Measurements from ENCODE around the gene EPHA1.

Gene EPHA1

GRCh38 chr7:143341842-143342241 is 66.8 kb downstream of the EPHA1 start:
- H3K9me3 ChIP-seq (ENCODE audit: severe bottlenecking): no peaks in the 10 kb centered on the region
- H3K27me3 ChIP-seq (ENCODE audit: insufficient read depth, low read depth, severe bottlenecking): no peaks in the 10 kb centered on the region
- no peak overlapping the region for H3K4me3 ChIP-seq (ENCODE audit: low read depth, low read length)
- H3K27ac ChIP-seq: no peak overlapping the region
- TF ChIP-seq CTCF (IDR thresholded peaks at IDR 0.05; ENCODE audit: low read depth, low read length): no peak
- H3K36me3 ChIP-seq: no peaks in the 10 kb centered on the region
- DNase-seq: no peak
